Measurements from ENCODE around the gene PLA2G12A.

GRCh38 chr4:109749388-109750082, 19.7 kb upstream of the PLA2G12A start:
- TF ChIP-seq POLR2A (IDR thresholded peaks at IDR 0.05; ENCODE audit: low read depth, low read length): no peak
- no peak for TF ChIP-seq TAF1 (IDR thresholded peaks at IDR 0.05; ENCODE audit: borderline replicate concordance, low read depth, low read length)
- TF ChIP-seq POLR2AphosphoS5 (IDR thresholded peaks at IDR 0.05; ENCODE audit: low read depth, low read length): no peak
